Measurements from ENCODE around the gene UBE2J1. TPM values are rescaled to one million over a fixed set of nuclear protein-coding genes. Genes with fewer than 3 reads are reported as not detected.

The UBE2J1 gene
- total and polyA plus RNA-seq, 9 of the 15 experiments (the other 6 are each of a cell fraction or from before 2014, with no cell fraction given), result 11.6 to 32.6 (median 22.0) TPM

DNA sequence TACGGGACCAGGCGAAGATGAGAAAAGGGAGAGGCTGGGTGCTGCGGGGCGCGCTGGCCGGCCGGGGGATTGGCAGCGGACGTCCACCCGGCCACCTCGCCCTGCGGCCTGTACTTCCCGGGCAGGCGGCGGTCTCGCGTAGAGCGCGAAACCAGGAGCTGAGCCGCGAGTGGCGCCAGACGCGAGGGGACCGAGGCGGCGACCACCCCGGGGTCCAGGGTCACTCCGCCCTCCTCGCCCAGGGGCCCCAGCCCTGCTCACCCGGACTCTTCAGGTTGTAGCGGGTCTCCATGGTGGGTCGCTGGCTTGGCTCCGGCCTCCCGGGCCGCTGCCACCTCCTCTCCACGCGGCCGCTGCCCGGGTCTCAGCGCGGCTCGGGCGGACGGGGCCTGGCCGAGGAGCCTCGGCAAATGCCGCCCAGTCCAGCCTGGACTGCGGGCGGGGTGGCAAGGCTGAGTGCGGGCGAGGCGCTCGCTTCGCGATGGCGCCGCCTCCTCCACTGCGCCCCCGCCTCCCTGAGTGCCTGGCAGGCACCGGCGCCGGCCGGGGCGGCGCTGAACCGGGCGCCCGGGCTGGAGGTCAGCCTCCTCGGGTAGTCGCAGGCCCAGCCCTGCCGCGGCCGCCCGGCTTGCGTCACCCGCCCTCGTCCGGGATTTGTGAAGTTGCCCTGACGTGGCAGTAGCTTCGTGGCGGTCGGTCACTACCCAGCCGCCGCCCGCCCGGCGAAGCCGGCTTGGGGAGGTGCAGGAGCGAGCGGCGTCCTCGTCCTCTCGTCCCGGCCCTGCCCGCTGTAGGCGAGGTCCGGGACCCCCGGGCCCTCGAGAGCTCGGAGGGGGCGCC, at the start of gene UBE2J1 (continued):
- TF ChIP-seq, protein P1, sequence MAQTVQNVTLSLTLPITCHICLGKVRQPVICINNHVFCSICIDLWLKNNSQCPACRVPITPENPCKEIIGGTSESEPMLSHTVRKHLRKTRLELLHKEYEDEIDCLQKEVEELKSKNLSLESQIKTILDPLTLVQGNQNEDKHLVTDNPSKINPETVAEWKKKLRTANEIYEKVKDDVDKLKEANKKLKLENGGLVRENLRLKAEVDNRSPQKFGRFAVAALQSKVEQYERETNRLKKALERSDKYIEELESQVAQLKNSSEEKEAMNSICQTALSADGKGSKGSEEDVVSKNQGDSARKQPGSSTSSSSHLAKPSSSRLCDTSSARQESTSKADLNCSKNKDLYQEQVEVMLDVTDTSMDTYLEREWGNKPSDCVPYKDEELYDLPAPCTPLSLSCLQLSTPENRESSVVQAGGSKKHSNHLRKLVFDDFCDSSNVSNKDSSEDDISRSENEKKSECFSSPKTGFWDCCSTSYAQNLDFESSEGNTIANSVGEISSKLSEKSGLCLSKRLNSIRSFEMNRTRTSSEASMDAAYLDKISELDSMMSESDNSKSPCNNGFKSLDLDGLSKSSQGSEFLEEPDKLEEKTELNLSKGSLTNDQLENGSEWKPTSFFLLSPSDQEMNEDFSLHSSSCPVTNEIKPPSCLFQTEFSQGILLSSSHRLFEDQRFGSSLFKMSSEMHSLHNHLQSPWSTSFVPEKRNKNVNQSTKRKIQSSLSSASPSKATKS (CRISPR knock-in tag; IDR thresholded peaks at IDR 0.05), result no peak
- peak; percentile 59; the same call in 1 of the 2 replicates for TF ChIP-seq SMAD4 (CRISPR knock-in tag; conservative IDR thresholded peaks at IDR 0.05)
- no peak for TF ChIP-seq ZNF212 (CRISPR knock-in tag; IDR thresholded peaks at IDR 0.05)
- TF ChIP-seq ZNF217 (CRISPR knock-in tag; IDR thresholded peaks at IDR 0.05), result no peak
- TF ChIP-seq, protein P2, sequence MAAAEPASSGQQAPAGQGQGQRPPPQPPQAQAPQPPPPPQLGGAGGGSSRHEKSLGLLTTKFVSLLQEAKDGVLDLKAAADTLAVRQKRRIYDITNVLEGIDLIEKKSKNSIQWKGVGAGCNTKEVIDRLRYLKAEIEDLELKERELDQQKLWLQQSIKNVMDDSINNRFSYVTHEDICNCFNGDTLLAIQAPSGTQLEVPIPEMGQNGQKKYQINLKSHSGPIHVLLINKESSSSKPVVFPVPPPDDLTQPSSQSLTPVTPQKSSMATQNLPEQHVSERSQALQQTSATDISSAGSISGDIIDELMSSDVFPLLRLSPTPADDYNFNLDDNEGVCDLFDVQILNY (CRISPR knock-in tag; IDR thresholded peaks at IDR 0.05), result peak; percentile 87; the same call in 1 of the 2 replicates
- TF ChIP-seq, protein P3, sequence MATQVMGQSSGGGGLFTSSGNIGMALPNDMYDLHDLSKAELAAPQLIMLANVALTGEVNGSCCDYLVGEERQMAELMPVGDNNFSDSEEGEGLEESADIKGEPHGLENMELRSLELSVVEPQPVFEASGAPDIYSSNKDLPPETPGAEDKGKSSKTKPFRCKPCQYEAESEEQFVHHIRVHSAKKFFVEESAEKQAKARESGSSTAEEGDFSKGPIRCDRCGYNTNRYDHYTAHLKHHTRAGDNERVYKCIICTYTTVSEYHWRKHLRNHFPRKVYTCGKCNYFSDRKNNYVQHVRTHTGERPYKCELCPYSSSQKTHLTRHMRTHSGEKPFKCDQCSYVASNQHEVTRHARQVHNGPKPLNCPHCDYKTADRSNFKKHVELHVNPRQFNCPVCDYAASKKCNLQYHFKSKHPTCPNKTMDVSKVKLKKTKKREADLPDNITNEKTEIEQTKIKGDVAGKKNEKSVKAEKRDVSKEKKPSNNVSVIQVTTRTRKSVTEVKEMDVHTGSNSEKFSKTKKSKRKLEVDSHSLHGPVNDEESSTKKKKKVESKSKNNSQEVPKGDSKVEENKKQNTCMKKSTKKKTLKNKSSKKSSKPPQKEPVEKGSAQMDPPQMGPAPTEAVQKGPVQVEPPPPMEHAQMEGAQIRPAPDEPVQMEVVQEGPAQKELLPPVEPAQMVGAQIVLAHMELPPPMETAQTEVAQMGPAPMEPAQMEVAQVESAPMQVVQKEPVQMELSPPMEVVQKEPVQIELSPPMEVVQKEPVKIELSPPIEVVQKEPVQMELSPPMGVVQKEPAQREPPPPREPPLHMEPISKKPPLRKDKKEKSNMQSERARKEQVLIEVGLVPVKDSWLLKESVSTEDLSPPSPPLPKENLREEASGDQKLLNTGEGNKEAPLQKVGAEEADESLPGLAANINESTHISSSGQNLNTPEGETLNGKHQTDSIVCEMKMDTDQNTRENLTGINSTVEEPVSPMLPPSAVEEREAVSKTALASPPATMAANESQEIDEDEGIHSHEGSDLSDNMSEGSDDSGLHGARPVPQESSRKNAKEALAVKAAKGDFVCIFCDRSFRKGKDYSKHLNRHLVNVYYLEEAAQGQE (IDR thresholded peaks at IDR 0.05; ENCODE audit: borderline replicate concordance), result peak; percentile 89
- TF ChIP-seq, protein P3 (CRISPR knock-in tag; IDR thresholded peaks at IDR 0.05; ENCODE audit: low read depth), result 0 out of 2 replicates have a peak, but pooled peaks have one; percentile 23
- TF ChIP-seq TEAD4 (IDR thresholded peaks at IDR 0.05; ENCODE audit: low read length), result no peak
- no peak for TF ChIP-seq TEAD4 (CRISPR knock-in tag; IDR thresholded peaks at IDR 0.05; ENCODE audit: borderline replicate concordance)
- no peak for TF ChIP-seq THRAP3 (IDR thresholded peaks at IDR 0.05; ENCODE audit: borderline replicate concordance)
- TF ChIP-seq TEAD1 (CRISPR knock-in tag; IDR thresholded peaks at IDR 0.05), result peak in 1 of 2 experiments; percentile 77; a peak in 2 of 4 replicates
- peak; percentile 69; the same call in 1 of the 2 replicates for TF ChIP-seq MED1 (CRISPR knock-in tag; IDR thresholded peaks at IDR 0.05; ENCODE audit: borderline replicate concordance)
- peak; percentile 47 for TF ChIP-seq SAP30 (IDR thresholded peaks at IDR 0.05; ENCODE audit: borderline replicate concordance, insufficient read depth, low read depth, low read length, poor library complexity, severe bottlenecking)
- no peak for TF ChIP-seq HDGF (IDR thresholded peaks at IDR 0.05)
- TF ChIP-seq ZNF316 (IDR thresholded peaks at IDR 0.05), result no peak
- no peak for TF ChIP-seq CHCHD3 (CRISPR knock-in tag; IDR thresholded peaks at IDR 0.05)
- peak; percentile 22 for TF ChIP-seq RBM22 (IDR thresholded peaks at IDR 0.05; ENCODE audit: low read depth, low read length, poor library complexity, severe bottlenecking)
